Fibroblast of lung (primary cell): ENCODE data around the gene RGS7.

Source experiments
- EZH2 ChIP-seq: IDR thresholded peaks from 2 replicates; pipeline ENCODE4 v1.5.1; 2012; ENCODE audit warnings: low read length, control low read depth, mild to moderate bottlenecking; ENCODE audit errors: missing control alignments
- TF ChIP-seq, protein P1 (sequence below), 2 donors: IDR thresholded peaks in 1 of 2; conservative IDR thresholded peaks in 1 of 2; 1 replicate in 1 of 2; 2 replicates in 1 of 2; pipeline ENCODE4 v1.5.1; 2011 to 2012; ENCODE audit warnings: low read length in 2 of 2, control low read depth in 1 of 2, inconsistent platforms in 1 of 2, low read depth in 1 of 2, mild to moderate bottlenecking in 1 of 2

DNA sequence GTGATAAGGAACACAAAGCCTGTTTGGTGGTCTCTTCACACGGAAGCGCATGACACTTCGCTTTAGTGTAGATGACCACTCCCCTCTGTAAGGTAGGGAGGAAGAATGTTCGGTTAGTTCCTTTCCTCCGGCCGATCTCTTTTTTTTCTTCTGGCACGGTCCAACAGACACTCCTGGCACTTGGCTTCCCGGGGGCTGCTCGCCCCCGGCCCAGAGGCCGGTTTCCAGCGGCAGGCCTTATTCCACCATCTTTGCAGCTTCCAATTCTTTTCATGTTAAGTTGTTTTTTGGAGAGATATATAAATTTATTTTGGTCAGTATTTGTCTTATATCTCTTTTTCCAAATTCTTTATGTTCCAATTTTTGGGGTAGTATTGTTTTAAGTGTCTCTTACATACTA is 593.2 kb downstream of the RGS7 start:
- no peak for TF ChIP-seq EZH2
- TF ChIP-seq, protein P1, sequence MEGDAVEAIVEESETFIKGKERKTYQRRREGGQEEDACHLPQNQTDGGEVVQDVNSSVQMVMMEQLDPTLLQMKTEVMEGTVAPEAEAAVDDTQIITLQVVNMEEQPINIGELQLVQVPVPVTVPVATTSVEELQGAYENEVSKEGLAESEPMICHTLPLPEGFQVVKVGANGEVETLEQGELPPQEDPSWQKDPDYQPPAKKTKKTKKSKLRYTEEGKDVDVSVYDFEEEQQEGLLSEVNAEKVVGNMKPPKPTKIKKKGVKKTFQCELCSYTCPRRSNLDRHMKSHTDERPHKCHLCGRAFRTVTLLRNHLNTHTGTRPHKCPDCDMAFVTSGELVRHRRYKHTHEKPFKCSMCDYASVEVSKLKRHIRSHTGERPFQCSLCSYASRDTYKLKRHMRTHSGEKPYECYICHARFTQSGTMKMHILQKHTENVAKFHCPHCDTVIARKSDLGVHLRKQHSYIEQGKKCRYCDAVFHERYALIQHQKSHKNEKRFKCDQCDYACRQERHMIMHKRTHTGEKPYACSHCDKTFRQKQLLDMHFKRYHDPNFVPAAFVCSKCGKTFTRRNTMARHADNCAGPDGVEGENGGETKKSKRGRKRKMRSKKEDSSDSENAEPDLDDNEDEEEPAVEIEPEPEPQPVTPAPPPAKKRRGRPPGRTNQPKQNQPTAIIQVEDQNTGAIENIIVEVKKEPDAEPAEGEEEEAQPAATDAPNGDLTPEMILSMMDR (conservative IDR thresholded peaks at IDR 0.05 in 1 of 2, IDR thresholded peaks at IDR 0.05 in 1 of 2; ENCODE audit: low read depth in 1 of 2, low read length in 2 of 2), result no peak
